GM23338 (cell line): ENCODE measurements around the gene ASCL1. TPM values are rescaled to one million over a fixed set of nuclear protein-coding genes. Genes with fewer than 3 reads are reported as not detected.

Experiments used
- ATAC-seq: fragments of 200-7000 bp; cut with Tn5 transposase; 3 replicates; pipeline ENCODE4 v1.9.1; 2020
- DNase-seq: peaks from one replicate; pipeline ENCODE4 v3.0.0-alpha.2; 2015; ENCODE audit warnings: low spot score
- H2AFZ ChIP-seq: fragments of 200-600 bp; sonication (generic); 2 replicates; pipeline ENCODE4 v1.8.0; 2016; ENCODE audit warnings: antibody characterized with exemption, mild to moderate bottlenecking, moderate library complexity
- H3F3A ChIP-seq: fragments of 200-600 bp; sonication (generic); replicated peaks from 2 replicates; pipeline ENCODE4 v1.8.0; 2017; ENCODE audit warnings: antibody characterized with exemption, mixed run types, low read depth
- H3K27ac ChIP-seq: fragments of 200-600 bp; sonication (generic); 2 replicates; pipeline ENCODE4 v1.6.1; 2016; ENCODE audit warnings: low read depth
- H3K27me3 ChIP-seq: fragments of 200-600 bp; sonication (generic); 2 replicates; pipeline ENCODE4 v1.8.0; 2016; ENCODE audit warnings: mild to moderate bottlenecking, mixed run types, moderate library complexity; ENCODE audit not compliant: insufficient read depth
- H3K36me3 ChIP-seq: fragments of 200-600 bp; sonication (generic); 2 replicates; pipeline ENCODE4 v1.8.0; 2016; ENCODE audit warnings: mild to moderate bottlenecking; ENCODE audit not compliant: insufficient read depth
- H3K4me1 ChIP-seq: fragments of 200-600 bp; sonication (generic); 2 replicates; pipeline ENCODE4 v1.8.0; 2016; ENCODE audit warnings: mild to moderate bottlenecking, moderate library complexity; ENCODE audit not compliant: insufficient read depth
- H3K4me2 ChIP-seq: fragments of 200-600 bp; sonication (generic); 2 replicates; pipeline ENCODE4 v1.7.1; 2017; ENCODE audit warnings: mixed run types
- H3K4me3 ChIP-seq: fragments of 200-600 bp; sonication (generic); 2 replicates; pipeline ENCODE4 v1.6.1; 2016; ENCODE audit warnings: mixed run types
- H3K79me2 ChIP-seq: fragments of 200-600 bp; sonication (generic); replicated peaks from 2 replicates; pipeline ENCODE4 v1.8.0; 2017; ENCODE audit warnings: mild to moderate bottlenecking; ENCODE audit not compliant: insufficient read depth
- H3K9me2 ChIP-seq: fragments of 200-600 bp; sonication (generic); 2 replicates; pipeline ENCODE4 v1.8.0; 2017; ENCODE audit not compliant: insufficient read depth
- H4K20me1 ChIP-seq: fragments of 200-600 bp; sonication (generic); replicated peaks from 2 replicates; pipeline ENCODE4 v1.8.0; 2017; ENCODE audit warnings: mild to moderate bottlenecking; ENCODE audit not compliant: insufficient read depth
- H3K27ac Mint-ChIP-seq: 2 replicates; pipeline ENCODE4 v1.8.0; 2020; ENCODE audit warnings: inconsistent platforms, mild to moderate bottlenecking, moderate library complexity, mixed read lengths
- H3K27me3 Mint-ChIP-seq: 3 replicates; pipeline ENCODE4 v1.8.0; 2022; ENCODE audit warnings: low read depth, mild to moderate bottlenecking, moderate library complexity, mixed read lengths, inconsistent platforms; ENCODE audit not compliant: insufficient read depth, poor library complexity
- H3K36me3 Mint-ChIP-seq: 3 replicates; pipeline ENCODE4 v1.8.0; 2021; ENCODE audit warnings: low read depth, mild to moderate bottlenecking, inconsistent platforms, moderate library complexity, mixed read lengths
- H3K4me1 Mint-ChIP-seq: 3 replicates; pipeline ENCODE4 v1.8.0; 2020; ENCODE audit warnings: mild to moderate bottlenecking, inconsistent platforms, mixed read lengths
- H3K4me3 Mint-ChIP-seq: 3 replicates; pipeline ENCODE4 v1.8.0; 2021; ENCODE audit warnings: moderate library complexity, mild to moderate bottlenecking, inconsistent platforms, mixed read lengths
- H3K9me3 Mint-ChIP-seq: 3 replicates; pipeline ENCODE4 v1.8.0; 2020; ENCODE audit warnings: moderate library complexity, mild to moderate bottlenecking, inconsistent platforms, mixed read lengths
- EZH2 ChIP-seq: fragments of 200-600 bp; sonication (generic); IDR thresholded peaks from one replicate; pipeline ENCODE4 v1.8.0; 2017; ENCODE audit warnings: antibody characterized with exemption, mild to moderate bottlenecking, low read depth; ENCODE audit not compliant: unreplicated experiment
- EZH2phosphoT487 ChIP-seq: fragments of 200-600 bp; sonication (generic); IDR thresholded peaks from one replicate; pipeline ENCODE4 v1.8.1; 2018; ENCODE audit warnings: antibody characterized with exemption; ENCODE audit not compliant: unreplicated experiment
- JUNB ChIP-seq: IDR thresholded peaks from one replicate; pipeline ENCODE4 v1.6.1; 2016; ENCODE audit warnings: antibody characterized with exemption; ENCODE audit not compliant: unreplicated experiment
- NANOG ChIP-seq: IDR thresholded peaks from 2 replicates; pipeline ENCODE4 v1.6.1; 2016; ENCODE audit warnings: antibody characterized with exemption, borderline replicate concordance
- STAT1 ChIP-seq: IDR thresholded peaks from one replicate; pipeline ENCODE4 v1.6.1; 2016; ENCODE audit warnings: antibody characterized with exemption; ENCODE audit not compliant: unreplicated experiment
- ZNF114 ChIP-seq: fragments of 250-450 bp; sonication (Bioruptor Pico); IDR thresholded peaks from 2 replicates; pipeline ENCODE4 v1.5.0; 2020; ENCODE audit warnings: mild to moderate bottlenecking, moderate library complexity
- ZNF331 ChIP-seq: fragments of 250-450 bp; sonication (Bioruptor Pico); IDR thresholded peaks from 2 replicates; pipeline ENCODE4 v1.5.0; 2020; ENCODE audit warnings: low read depth, mild to moderate bottlenecking, moderate library complexity
- ZNF462 ChIP-seq: fragments of 250-450 bp; sonication (Bioruptor Pico); IDR thresholded peaks from 2 replicates; pipeline ENCODE4 v1.5.0; 2020; ENCODE audit warnings: mild to moderate bottlenecking, moderate library complexity
- polyA plus RNA-seq: library from polyadenylated mRNA; unstranded; fragments of >200 nt; fragmentation: Nextera tagmentation; extraction: Ambion mirVana; gene quantifications from 2 replicates; pipeline ENCODE4 v1.2.1, GENCODE V29; 2016
- total RNA-seq: library from RNA; depleted of rRNA; stranded (reverse); fragments of >200 nt; shearing (Covaris generic); gene quantifications from 2 replicates; pipeline ENCODE4 v1.2.3, GENCODE V29; 2014

The ASCL1 gene
- total and polyA plus RNA-seq, 2 experiments from 2014 or later, result 0.37 TPM; not detected in 1

GRCh38 chr12:102962986-102963385, 5.5 kb downstream of the ASCL1 start:
- peak overlapping the region; percentile 42 for H3K4me3 ChIP-seq
- no peaks in the 10 kb centered on the region for H3K9me2 ChIP-seq
- ATAC-seq (no peak), DNase-seq (no peak)
- H3K36me3 Mint-ChIP-seq, result peaks cover 7% of the 10 kb centered on the region
- peaks cover 58% of the 10 kb centered on the region for H3K4me1 Mint-ChIP-seq
- peaks cover 31% of the 10 kb centered on the region for H3F3A ChIP-seq
- TF ChIP-seq ZNF462 (no peak), EZH2 (peak; percentile 19), JUNB (no peak), ZNF114 (CRISPR knock-in tag) (no peak), STAT1 (no peak), ZNF331 (no peak), EZH2phosphoT487 (no peak), NANOG (no peak)
- H3K27ac Mint-ChIP-seq, result no peak overlapping the region
- no peak overlapping the region for H3K27ac ChIP-seq
- H3K9me3 Mint-ChIP-seq, result peaks cover 22% of the 10 kb centered on the region
- no peaks in the 10 kb centered on the region for H3K36me3 ChIP-seq
- H3K4me2 ChIP-seq, result peak overlapping the region; percentile 65
- H3K79me2 ChIP-seq, result no peaks in the 10 kb centered on the region
- H2AFZ ChIP-seq, result no peak overlapping the region
- peaks cover 100% of the 10 kb centered on the region for H3K27me3 ChIP-seq
- H3K4me1 ChIP-seq, result peaks cover 62% of the 10 kb centered on the region
- H3K4me3 Mint-ChIP-seq, result no peak overlapping the region; the same call in 2 of the 3 replicates
- peaks cover 98% of the 10 kb centered on the region for H3K27me3 Mint-ChIP-seq
- peaks cover 28% of the 10 kb centered on the region for H4K20me1 ChIP-seq
